AG10803 (cell line): Measurements from ENCODE around the gene CDH23.

Experiments used
- DNase-seq: peaks from one replicate; pipeline ENCODE4 v3.0.0; 2010; ENCODE audit warnings: low read depth
- H3K4me3 ChIP-seq: 2 replicates; pipeline ENCODE4 v1.5.1; 2011; ENCODE audit warnings: mild to moderate bottlenecking, low read length, control low read depth
- CTCF ChIP-seq: conservative IDR thresholded peaks from 2 replicates; pipeline ENCODE4 v1.5.1; 2011; ENCODE audit warnings: mild to moderate bottlenecking, low read length, control low read depth, inconsistent platforms

The CDH23 gene

DNA sequence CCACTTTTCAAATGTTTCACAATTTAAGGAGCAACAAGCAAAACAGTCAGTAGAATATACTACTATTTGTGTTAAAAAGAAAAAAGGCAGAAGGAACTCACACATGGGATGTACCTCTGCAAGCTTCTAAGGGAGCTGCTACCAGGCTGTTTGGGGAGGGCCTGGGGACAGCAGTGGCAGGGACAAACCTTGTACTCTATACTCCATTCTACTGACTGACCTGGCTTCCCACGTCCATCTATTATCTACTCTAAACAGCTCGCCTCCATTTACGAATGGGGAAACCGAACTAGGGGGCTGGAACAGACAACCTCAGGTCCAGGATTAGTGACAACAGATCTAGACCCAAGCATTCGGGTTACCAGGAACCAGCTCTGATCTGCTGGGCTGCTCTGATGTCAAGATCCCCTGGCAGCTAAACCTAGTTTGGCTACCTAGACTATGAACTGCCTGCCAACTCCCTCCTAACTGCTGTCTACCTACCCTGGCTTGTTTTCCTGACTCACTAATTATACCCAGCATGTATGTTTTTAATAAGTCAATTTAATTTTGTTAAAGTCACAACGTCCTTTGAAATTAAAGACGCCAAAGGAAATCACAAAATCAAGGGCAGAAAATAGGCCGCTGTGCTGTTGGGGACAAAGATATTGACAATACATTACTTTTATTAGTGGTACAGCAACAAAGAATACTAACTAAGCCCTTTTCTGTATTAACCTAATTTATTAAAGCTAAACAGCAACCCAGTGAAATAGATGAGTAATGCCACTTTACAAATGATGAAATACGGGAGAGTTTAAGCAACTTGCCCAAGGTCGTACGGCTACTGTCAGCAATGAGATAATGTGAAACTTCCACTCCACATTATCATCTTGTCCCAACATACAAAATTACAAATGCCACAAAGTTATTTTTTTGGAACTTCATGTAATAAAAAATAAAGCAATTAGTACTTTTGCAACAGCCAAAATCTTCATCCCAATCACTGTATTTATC, 449.0 kb downstream of the CDH23 start:
- TF ChIP-seq CTCF: no peak
- no peak for DNase-seq
- H3K4me3 ChIP-seq: no peak overlapping the region

GRCh38 chr10:71846816-71847215, 450.1 kb downstream of the CDH23 start:
- H3K4me3 ChIP-seq: no peak overlapping the region
- DNase-seq: no peak
- TF ChIP-seq CTCF: no peak

DNA sequence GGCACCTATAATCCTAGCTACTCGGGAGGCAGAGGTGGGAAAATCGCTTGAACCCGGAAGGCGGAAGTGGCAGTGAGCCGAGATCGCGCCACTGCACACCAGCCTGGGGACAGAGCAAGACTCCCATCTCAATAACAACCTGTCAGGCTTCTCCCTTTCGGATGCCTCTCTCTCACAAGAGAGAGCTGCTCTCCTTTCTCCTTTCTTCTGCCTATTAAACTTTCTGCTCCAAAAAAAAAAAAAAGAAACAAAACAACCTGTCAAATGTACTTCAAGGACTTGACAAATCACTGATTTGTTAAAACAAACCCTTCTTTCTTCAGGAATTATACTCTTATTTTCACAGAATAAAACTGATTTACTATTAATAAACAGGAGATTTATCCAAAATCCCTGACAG, 450.7 kb downstream of the CDH23 start:
- no peak for DNase-seq
- no peak overlapping the region for H3K4me3 ChIP-seq
- no peak for TF ChIP-seq CTCF

DNA sequence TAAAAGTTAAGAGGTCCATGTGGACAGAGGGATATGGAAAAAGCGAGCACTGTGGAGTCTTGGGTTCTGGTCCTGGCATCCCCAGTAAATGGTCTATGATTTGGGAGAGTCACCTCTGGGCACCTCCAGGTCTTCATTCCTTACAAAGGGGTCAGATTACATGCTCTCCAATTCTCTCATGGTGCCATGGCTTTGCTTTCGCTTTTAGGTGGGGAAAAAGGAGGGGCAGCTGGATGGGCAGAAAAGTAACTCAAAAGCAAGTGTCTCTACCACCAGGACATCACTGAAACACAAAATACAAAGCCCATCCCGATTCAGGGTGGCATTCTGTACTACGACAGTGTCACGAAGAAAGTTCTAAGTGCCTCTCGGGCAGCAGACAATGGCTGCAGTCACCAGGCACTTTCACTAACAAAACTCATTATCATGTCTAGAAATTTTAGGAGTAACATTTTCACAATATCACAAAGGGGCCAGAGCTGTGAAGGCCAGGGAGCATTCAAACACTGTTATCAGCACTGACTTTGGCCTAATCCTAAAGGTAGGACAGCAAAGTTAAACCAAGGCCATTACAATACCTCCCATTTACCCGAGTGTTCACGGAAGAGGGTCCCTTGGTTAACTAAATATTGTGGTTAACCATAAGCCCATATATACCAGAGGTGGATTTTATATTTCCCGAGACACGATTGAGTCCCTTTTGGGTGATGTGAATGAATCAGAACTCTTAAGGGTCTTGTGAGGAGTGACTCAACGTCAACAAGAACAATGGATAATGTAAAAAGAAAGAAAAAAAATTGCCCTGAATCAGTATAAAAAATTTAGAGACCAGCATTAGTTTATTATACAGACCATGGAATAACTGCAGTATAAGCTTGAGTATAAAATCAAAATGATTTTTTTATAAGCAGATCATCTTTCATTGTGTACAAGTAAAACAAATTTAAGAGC, 451.9 kb downstream of the CDH23 start:
- no peak for DNase-seq
- no peak overlapping the region for H3K4me3 ChIP-seq
- TF ChIP-seq CTCF: no peak

- no peak overlapping the region; the same call in 1 of the 2 replicates for H3K4me3 ChIP-seq
- no peak for TF ChIP-seq CTCF
- no peak for DNase-seq
Measured at GRCh38 chr10:71849461-71849908, 452.8 kb downstream of the CDH23 start.

- no peak for DNase-seq
- H3K4me3 ChIP-seq: peak overlapping the region; percentile 99
- TF ChIP-seq CTCF: no peak
Measured at GRCh38 chr10:71850021-71850742, 453.5 kb downstream of the CDH23 start.
